ENCODE measurements around the gene KAZN.
A peak's percentile ranks its signal among the peaks of the same experiment; 100 is the strongest.

KAZN gene

DNA sequence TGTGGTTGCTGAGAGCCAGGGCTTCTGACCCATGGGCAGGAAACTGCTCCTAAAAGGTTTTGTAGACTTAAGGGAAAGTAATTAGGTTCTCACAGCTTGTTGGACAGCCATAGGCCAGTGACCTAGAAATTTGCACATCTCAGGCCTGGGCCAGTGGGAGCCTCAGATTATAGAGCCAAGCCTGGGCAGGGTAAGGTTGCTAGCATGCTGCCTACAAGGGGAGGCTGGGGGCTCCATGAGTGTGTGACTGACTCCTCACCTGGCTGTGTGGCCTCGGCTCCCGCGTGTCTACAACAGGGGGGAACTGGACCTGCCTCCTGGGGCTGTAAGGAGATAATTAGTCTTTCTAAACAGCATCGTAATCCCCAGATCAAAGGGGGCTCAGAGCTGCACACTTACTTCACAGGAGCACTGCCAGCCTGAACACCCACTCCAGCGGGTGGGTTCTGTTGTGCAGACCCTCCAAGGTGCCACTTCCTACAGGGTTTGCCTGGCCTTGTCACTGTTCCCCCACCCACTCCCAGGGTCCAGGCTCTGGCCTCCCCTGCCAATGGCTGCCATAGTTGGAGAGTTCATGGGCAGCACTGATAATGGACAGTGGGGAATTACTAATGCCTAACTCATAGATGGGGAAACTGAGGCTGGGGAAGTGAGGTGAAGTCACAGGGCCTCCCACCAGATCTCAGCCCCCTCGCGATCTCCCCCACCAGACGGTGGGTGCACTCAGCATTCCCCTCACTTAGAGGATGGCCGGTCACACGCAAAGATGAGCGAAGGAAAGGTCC lies 324.6 kb downstream of the KAZN start:
- DNase-seq = no peak

DNA sequence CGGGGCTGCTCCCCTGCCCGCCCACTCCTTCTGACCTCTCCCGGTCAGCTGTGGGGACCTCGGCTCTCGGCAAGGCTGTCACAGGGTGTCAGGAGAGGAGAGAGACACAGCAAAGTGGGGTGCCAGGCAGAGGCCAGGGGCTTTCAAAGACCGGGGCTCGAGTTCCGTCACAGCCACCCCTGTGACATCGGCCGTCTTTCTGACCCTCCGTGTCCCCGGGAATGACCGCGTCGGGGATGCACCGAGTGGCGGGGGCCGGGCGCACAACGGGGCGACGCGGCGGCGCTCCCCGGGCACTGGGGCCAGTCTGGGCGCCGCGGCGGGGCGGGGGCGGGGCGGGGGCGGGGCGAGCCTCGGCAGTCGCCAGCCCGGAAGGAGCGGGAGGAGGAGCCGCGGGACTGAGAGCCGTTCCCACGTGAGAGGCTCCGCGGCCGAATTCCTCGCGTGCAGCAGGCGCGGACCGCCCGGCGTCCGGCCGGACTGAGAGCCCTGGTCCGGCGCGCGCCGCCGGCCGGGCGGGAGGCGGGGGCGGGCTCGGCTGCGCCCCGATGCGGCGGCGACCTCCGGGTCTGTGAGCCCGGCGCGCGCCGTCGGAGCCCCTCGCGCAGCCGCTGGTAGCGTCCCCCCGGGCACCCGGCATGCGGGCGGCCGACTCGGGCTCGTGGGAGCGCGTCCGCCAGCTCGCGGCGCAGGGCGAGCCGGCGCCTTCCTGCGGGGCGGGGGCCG lies 325.4 kb downstream of the KAZN start:
- peak; percentile 15 for DNase-seq

DNA sequence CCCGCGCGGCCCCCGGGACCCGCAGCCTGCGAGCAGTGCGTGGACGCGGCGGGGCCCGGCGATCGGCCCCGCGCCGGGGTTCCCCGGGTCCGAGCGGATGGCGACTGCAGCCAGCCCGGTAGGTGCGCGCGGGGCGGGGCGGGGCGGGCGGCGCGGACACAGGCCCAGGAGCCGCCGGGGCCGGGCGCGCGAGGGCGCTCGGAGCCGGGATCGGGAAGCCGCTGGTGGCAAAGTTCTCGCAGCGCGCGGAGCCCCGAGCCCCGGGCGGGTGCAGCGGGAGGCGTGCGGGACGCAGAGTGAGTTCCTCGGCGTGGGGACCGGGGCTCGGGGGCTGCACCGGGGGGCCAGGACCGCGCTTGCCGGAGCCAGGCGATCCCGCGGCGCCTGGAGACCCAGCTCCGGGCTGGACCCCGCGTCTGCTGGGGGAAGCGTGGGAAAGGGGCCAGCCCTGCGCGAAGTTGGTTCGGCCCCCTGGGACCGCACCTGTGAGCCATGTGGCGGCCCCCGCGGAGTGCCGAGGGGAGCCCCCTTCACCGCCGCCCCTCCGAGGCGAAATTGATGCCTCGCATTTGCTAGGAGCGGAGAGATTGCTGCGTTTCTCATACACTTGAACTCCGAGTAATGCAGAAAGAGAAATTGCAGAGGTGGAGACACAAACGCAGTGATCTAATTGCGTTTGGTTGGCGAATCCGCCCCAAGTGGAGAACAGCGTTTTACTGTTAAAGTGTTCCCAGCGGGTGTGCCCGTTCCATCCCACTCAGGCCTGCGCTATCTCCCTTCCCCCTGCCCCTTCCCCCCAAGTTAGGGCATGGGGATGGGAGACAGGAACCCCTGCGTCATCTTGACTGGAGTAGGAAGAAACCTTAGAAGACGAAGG lies 326.2 kb downstream of the KAZN start:
- no peak for DNase-seq

- no peak for DNase-seq
Observed at GRCh38 chr1:14925336-14926136, 327.1 kb downstream of the KAZN start.

GRCh38 chr1:14926229-14926628 lies 327.7 kb downstream of the KAZN start:
- DNase-seq = no peak

DNA sequence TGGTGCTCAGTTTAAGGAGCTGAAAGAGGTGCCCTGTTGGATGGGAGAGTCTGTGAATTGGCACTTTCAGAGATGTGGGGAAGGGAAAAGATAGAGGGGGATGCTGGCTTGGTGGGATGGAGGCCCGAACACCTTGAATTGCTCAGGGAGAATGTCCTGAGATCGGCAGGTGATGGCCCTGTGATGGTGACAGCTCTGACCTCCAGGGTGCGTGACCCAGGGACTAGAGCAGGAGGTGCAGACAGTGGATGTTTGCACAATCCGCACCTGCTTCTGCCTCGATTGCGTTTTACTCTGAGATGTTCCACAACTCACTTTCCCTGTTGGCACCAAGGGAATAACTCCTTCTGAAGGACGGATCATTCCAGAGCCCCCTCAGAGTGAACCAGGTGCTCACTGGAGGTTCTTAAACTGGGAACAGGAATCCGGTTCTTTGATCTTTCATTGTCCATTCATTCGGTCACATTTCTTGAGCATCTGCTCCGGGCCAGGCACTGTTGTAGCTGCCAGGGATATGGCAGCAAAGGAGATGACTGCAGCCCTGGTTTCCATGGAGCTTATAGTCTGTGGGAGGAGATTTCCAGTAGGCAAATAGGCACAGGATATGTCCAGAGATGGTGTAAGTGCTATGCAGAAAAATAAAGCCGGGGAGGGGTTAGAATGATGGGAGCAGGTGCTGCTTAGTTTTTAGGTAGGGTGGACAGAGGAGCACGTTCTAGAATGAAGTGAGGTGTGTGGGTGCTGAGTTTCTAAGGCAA lies 328.5 kb downstream of the KAZN start:
- no peak for DNase-seq

GRCh38 chr1:14928412-14928811 lies 329.9 kb downstream of the KAZN start:
- no peak for DNase-seq

DNA sequence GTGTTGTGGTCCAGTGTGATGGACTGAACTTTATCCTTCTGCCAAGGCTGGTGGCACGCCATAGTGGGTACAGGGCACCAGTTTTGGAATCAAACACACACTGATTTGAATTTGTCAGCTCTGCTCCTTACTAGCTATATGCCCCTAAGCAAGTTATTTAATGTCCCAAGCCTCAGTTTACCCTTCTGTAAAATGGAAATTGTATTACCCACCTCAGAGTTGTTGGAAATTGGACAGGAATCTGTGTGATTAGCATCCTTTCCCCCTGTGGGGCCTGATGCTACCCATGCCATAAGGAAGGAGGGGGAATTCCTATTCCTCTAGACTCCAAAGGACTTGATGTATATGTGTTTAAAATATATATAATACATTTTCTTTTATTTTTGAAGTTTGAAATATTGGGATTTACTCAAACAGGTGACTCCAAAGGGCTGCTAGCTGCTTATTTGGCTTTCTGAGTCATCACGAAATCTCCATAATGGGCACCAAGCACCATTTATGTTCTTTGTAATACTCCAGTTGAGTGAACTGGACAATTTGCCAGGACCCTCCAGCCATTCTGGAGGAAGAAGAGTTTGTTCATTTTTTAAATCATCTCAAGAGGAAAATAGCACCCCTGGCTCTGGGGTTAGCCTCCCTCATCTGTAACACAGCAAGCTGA lies 330.5 kb downstream of the KAZN start:
- no peak for DNase-seq

DNA sequence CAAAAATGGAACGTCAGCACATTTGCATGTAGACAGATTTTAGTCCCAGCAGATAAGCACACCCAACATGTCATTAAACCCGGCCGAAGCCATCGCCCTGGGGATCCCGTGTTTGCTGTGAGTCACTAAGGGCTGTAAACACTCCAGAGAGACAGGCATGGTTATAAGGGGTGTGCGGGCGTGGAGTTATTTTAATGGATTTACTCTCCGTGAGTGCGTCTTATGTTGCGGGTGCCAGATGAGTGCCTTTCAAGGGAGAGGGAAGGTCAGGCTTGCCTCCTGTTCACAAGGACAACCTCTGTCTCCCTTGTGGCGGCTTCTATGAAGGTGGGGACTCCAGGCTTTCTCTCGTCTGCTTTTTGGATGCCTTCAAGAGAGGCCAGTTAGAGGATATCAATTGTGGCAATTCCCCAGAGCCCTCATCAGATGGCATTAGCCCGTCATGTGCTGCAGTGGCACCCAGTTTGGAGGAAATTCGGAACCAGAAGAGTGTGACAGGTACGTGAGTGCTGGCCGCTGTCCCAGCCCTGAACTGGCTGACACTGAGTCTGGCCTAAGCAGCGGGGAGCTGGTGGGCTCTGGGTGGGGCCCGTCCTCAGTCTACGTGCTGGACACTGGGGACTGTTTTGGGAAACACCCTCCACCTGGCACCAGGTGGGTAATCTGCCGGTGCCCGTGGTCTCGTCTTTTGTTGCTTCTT lies 331.2 kb downstream of the KAZN start:
- DNase-seq = no peak

DNA sequence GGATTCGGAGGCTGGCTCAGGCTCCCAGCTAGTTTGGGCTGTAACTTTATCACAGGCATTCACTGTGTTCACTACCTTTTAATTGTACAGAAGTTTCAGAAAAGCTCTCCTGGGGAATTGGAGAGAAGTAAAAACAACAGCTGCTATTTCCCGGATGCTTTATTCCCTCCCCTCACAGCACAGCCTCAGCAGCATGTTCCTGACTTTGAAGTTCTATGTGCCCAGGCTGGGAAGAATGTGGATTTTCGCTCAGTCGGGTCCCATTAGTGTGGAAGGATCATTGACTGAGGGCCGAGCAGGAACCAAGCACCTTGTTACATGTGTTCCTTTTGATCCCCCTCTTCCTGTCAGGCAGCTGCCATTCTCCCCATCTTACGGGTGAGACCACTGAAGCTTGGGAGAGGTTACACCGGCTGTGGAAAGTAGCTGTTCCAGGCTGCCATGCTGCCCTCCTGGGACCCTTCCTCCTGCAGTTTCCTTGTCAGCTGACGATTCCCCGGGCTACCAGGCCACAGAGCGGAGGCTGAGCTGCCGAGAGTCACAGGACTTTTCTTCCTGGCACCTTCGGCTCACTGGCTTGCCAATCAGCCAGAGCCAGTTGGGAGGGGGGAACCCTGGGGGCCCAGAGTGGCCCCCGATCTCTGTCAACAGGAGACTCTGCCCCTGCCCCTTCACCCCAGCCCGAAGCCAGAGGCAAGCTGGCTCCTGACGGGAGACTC lies 331.9 kb downstream of the KAZN start:
- no peak for DNase-seq

- DNase-seq = no peak
Observed at GRCh38 chr1:14932034-14932638, 333.7 kb downstream of the KAZN start.

DNA sequence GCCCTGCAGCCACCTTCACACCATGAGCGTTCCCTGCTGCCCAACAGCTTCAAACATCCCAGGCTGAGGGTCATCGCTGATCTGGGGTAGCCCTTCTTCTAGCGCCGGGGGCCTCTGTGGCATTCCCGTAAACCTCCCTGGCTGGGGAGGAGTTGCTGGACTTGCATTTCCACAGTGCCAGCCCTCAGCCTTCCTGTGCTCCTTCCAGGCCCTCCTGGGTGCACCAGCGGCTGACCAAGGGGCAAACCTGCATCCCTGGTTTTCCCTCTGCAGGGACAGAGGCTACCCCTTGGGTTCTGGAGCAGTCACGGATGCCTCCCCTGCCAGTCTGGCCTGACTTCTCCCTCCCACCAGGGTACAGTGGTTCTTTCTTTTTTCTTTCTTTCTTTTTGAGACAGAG lies 336.4 kb downstream of the KAZN start:
- DNase-seq = no peak

DNA sequence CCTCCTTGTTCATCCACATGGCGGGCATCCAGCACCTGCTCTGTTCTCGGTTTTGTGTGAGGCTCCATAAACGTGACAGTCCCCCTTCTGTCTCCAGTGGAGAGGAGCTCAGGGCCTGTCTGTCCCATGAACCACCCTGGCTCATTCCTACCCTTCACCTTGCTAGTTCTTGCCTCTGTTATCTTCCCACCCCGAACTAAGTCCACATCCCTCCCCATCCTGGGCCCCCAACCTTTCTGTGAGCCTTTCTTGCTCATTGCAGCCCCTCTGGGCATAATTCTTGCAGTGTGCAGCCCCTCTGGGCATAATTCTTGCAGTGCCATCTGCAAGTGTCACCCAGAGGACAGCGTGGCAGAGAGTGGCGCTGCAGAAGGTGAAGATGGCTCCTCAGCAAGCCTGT lies 338.3 kb downstream of the KAZN start:
- no peak for DNase-seq

DNA sequence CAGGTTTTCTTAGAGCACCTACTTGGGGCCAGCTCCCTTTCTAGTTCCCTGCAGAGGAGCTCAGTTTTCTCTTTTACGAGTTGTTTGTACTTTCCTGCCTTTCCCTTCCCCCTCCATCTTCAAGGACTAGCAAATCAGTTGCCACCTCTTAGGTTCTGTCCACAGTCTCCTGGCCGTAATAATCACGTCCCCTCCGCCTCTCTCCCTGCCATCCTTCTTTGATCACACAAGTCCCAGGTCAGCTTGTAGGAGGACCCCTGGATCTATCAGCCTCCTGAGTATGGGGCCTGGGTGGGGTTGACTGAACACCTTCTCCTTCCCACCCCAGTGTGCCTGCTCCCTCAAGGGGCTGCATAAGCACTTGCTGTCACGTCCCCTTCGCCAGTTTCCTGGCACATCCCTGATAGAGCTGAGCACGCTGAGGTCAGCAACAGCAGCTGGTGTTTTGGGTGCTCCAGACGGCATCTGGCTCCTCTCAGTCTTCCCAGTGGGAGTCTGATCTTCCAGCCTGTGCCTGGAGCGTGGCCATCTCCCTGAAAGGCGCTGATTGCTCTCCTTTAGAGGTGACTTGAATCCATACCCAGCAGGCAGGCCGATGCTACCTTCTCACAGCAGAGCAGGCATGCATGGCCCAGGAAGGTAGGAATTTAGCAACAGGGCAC lies 338.9 kb downstream of the KAZN start:
- DNase-seq = no peak

GRCh38 chr1:14939527-14940284 lies 341.2 kb downstream of the KAZN start:
- DNase-seq = no peak

- DNase-seq = no peak
Observed at GRCh38 chr1:14940285-14940870, 341.9 kb downstream of the KAZN start.

DNA sequence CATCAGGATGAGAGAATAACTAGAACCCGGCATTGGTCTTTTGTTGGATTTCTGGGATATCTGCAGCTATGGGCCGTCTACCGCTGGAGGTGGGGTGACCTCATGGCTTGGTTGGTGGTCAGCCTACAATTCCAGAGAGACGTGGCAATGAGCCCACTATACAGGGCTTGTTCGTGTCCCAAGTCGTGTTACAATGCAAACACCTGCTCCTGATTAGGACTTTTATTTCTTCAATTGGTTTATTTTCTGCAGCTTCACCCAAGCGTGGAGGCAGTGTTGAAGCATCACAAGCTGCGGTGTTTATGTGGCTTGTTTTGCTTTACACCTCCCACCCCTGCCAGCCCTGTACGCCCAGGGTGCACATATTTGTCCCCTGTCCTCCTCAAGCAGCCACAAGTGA lies 343.4 kb downstream of the KAZN start:
- no peak for DNase-seq

- no peak for DNase-seq
Observed at GRCh38 chr1:14944471-14944985, 346.0 kb downstream of the KAZN start.

Data from activated gamma-delta T cell treated with Interleukin-2 at 50 U/mL for 16 hours (primary cell).